ENCODE results near the gene MYO18A.
"Not testable (repeated sequence)": the region's sequence is repeated elsewhere in the genome, so short reads cannot be mapped to it uniquely, and the experiment has no call there.

MYO18A gene

GRCh38 chr17:29169806-29170591, 10.2 kb downstream of the MYO18A start:
- no peak overlapping the region for H3K27ac ChIP-seq
- TF ChIP-seq CTCF (conservative IDR thresholded peaks at IDR 0.05), result no peak
- no peak for TF ChIP-seq ZFX (IDR thresholded peaks at IDR 0.05)

GRCh38 chr17:29168759-29169126, 11.5 kb downstream of the MYO18A start:
- not testable (repeated sequence) for H3K27ac ChIP-seq

GRCh38 chr17:29168079-29168758, 12.0 kb downstream of the MYO18A start:
- no peak for TF ChIP-seq CTCF (conservative IDR thresholded peaks at IDR 0.05)
- TF ChIP-seq ZFX (IDR thresholded peaks at IDR 0.05), result no peak
- no peak overlapping the region for H3K27ac ChIP-seq

GRCh38 chr17:29167393-29168078, 12.7 kb downstream of the MYO18A start:
- TF ChIP-seq ZFX (IDR thresholded peaks at IDR 0.05) (no peak), CTCF (conservative IDR thresholded peaks at IDR 0.05) (no peak)
- H3K27ac ChIP-seq, result no peak overlapping the region

GRCh38 chr17:29166507-29166887, 13.7 kb downstream of the MYO18A start:
- TF ChIP-seq CTCF (conservative IDR thresholded peaks at IDR 0.05) (no peak), ZFX (IDR thresholded peaks at IDR 0.05) (no peak)
- no peak overlapping the region for H3K27ac ChIP-seq

- no peak overlapping the region for H3K27ac ChIP-seq
- no peak for TF ChIP-seq ZFX (IDR thresholded peaks at IDR 0.05)
- no peak for TF ChIP-seq CTCF (conservative IDR thresholded peaks at IDR 0.05)
Measured at GRCh38 chr17:29165800-29166506, 14.2 kb downstream of the MYO18A start.

- TF ChIP-seq ZFX (IDR thresholded peaks at IDR 0.05) (no peak), CTCF (conservative IDR thresholded peaks at IDR 0.05) (no peak)
- H3K27ac ChIP-seq, result no peak overlapping the region
Measured at GRCh38 chr17:29165261-29165660, 14.9 kb downstream of the MYO18A start.

All from C4-2B (cell line).